Brain microvascular endothelial cell (primary cell): ENCODE measurements around the gene DDX54.

Experiments
- DNase-seq: peaks from one replicate; pipeline ENCODE4 v3.0.0-alpha.2; 2020
- H3K27ac ChIP-seq: fragments of 250-450 bp; sonication (Bioruptor Pico); 2 replicates; pipeline ENCODE4 v1.5.1; 2020; ENCODE audit warnings: mild to moderate bottlenecking, moderate library complexity
- H3K27me3 ChIP-seq: fragments of 250-450 bp; sonication (Bioruptor Pico); replicated peaks from 2 replicates; pipeline ENCODE4 v1.5.1; 2020; ENCODE audit warnings: mild to moderate bottlenecking
- H3K36me3 ChIP-seq: fragments of 250-450 bp; sonication (Bioruptor Pico); replicated peaks from 2 replicates; pipeline ENCODE4 v1.5.1; 2020; ENCODE audit warnings: mild to moderate bottlenecking
- H3K4me3 ChIP-seq: 2 replicates; pipeline ENCODE4 v1.5.1; 2011; ENCODE audit warnings: low read depth, mild to moderate bottlenecking, control low read depth, low read length, moderate library complexity
- in situ Hi-C: cut with HindIII; loops from 2 replicates; pipeline ENCODE4 v1.10.0; 2017; ENCODE audit warnings: low sequenced_read_pairs, low pct_ligation_motif_present
- TF ChIP-seq, protein P1 (sequence below): IDR thresholded peaks from 2 replicates; pipeline ENCODE4 v1.5.1; 2011; ENCODE audit warnings: low read depth, mild to moderate bottlenecking, moderate library complexity, low read length, control low read depth, inconsistent platforms; ENCODE audit errors: missing control alignments

Gene DDX54

DNA sequence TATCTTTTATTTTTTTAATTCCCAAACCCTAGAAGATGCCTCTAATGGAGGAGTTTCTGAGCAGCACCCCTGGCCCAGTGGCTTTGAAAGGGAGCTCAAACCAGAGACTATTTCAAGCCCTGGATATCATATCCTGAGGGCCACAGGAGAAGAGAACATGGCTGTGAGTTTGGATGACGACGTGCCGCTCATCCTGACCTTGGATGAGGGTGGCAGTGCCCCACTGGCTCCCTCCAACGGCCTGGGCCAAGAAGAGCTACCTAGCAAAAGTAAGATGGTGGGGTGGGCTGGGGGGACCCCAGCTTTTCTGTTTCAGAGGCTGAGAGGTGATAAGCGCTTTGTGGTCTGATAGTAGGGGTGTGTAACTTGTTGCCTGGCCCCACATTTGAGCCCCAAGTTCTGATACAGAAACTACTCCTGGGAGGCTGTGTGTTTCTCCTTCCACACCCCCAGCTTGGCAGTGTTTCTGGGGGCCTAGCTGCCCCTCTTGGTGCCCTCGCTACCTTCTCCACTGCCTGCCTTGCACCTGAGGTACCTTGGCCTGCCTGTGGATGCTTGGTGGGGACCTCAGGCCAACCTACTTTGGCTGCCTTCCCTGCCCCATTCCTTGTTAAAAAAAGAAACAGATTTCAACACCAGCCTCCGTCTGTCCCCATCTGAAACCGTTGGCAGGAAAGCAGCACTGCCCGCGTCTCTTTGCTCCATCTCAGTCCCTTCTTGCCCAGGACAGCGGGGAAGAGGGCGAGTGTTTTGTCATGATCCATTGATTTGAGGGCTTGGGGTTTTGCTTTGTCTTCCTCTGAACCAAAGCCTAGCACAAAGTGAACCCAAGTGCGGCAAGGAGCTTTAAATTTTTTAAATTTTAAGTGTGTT is 41.7 kb upstream of the DDX54 start:
- Histone ChIP-seq H3K27ac (no peak overlapping the region), H3K36me3 (peaks cover 25% of the 10 kb centered on the region), H3K4me3 (no peak overlapping the region), H3K27me3 (no peaks in the 10 kb centered on the region)
- no peak for DNase-seq
- TF ChIP-seq, protein P1, sequence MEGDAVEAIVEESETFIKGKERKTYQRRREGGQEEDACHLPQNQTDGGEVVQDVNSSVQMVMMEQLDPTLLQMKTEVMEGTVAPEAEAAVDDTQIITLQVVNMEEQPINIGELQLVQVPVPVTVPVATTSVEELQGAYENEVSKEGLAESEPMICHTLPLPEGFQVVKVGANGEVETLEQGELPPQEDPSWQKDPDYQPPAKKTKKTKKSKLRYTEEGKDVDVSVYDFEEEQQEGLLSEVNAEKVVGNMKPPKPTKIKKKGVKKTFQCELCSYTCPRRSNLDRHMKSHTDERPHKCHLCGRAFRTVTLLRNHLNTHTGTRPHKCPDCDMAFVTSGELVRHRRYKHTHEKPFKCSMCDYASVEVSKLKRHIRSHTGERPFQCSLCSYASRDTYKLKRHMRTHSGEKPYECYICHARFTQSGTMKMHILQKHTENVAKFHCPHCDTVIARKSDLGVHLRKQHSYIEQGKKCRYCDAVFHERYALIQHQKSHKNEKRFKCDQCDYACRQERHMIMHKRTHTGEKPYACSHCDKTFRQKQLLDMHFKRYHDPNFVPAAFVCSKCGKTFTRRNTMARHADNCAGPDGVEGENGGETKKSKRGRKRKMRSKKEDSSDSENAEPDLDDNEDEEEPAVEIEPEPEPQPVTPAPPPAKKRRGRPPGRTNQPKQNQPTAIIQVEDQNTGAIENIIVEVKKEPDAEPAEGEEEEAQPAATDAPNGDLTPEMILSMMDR, result no peak
- in situ Hi-C loops, result no loop called here

DNA sequence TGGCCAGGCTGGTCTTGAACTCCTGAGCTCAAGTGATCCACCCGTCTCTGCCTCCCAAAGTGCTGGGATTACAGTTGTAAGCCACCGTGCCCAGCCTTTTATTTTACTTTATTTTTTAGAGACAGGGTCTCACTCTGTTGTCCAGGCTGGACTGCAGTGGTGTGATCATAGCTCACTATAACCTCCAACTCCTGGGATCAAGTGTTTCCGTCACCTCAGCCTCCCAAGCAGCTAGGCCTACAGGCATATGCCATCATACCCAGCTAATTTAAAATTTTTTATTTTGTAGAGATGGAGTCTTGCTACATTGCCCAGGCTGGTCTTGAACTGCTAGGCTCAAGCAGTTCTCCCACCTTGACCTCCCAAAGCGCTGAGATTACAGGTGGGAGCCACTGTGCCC is 39.7 kb upstream of the DDX54 start:
- Histone ChIP-seq H3K27ac (no peak overlapping the region), H3K4me3 (no peak overlapping the region), H3K27me3 (no peaks in the 10 kb centered on the region), H3K36me3 (peaks cover 8% of the 10 kb centered on the region)
- no peak for DNase-seq
- in situ Hi-C loops, result no loop called here
- TF ChIP-seq, protein P1, result no peak

DNA sequence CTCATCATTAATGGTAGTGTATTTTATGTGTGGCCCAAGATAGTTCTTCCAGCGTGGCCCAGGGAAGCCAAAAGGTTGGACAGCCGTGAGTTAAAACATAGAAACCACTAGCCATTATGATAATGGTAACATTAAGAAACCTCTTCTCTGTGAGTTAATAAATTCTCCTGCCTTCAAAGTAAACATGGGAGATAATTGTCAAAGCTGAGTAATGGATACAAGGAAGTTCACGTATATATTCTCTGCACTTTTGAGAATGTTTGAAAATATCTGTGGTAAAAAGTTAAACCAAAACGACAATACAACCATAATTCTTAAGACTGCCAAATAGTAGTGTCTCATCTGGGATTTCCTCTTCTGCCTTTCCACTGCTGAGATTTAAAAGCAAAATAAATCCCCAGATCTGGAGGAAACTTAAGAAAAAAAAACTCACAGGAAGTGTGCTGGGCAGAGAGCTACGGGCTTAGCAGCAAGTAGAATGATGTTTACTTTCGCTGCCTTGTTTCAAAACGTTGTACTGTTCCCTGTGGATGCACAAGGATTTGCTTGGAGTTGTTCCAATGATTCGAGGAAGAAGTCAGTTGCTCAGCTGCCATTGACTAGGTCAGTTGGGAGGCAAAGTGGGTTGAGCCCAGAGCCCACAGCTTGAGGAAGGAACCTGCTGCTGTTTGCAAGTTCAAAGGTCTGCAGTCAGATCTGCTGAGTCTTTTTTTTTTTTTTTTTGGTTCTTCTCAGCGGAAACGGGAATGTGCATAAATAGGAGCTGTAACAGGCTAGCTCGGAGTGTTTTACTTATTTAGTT is 37.7 kb upstream of the DDX54 start:
- in situ Hi-C loops, result no loop called here
- Histone ChIP-seq H3K27me3 (no peaks in the 10 kb centered on the region), H3K27ac (peak overlapping the region; percentile 86), H3K4me3 (peak overlapping the region; percentile 93), H3K36me3 (no peaks in the 10 kb centered on the region)
- TF ChIP-seq, protein P1, result no peak
- DNase-seq, result peak; percentile 69

DNA sequence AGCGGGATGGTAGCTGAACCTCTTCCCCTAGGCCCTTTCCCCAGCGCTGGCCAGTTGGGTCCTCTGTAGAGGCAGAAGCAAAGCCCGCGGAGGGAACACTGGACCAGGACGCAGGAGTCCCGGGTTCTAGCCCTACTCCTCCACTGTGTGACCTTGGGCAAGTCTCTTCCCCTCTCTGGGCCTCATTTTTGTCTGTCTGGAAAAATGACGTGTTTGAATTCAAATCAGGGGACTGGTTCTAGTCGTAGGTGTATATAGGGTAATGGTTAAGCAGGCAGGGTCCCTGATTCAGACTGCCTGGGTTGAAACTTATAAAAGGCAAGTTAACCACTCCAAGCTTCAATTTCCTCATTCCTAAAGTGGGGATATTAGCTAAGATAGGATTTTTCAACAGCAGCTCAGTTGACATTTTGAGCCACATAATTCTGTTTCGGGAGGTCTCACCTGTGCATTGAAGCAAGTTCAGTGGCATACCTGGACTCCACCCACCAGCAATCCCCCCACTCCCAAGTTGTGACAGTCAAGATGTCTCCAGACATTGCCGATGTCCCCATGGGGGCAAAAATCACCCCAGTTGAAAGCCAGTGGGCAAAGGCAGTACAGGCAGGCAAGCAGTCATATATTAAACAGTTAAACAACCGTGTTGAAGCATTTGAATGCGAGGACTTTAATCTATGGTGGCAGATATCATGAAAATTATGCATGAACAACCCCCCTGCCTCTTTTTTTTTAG is 36.9 kb upstream of the DDX54 start:
- no peaks in the 10 kb centered on the region for H3K27me3 ChIP-seq
- peak overlapping the region; percentile 93 for H3K4me3 ChIP-seq
- peak overlapping the region; percentile 86 for H3K27ac ChIP-seq
- H3K36me3 ChIP-seq, result no peaks in the 10 kb centered on the region
- DNase-seq, result no peak
- TF ChIP-seq, protein P1, result no peak
- in situ Hi-C loops, result no loop called here

DNA sequence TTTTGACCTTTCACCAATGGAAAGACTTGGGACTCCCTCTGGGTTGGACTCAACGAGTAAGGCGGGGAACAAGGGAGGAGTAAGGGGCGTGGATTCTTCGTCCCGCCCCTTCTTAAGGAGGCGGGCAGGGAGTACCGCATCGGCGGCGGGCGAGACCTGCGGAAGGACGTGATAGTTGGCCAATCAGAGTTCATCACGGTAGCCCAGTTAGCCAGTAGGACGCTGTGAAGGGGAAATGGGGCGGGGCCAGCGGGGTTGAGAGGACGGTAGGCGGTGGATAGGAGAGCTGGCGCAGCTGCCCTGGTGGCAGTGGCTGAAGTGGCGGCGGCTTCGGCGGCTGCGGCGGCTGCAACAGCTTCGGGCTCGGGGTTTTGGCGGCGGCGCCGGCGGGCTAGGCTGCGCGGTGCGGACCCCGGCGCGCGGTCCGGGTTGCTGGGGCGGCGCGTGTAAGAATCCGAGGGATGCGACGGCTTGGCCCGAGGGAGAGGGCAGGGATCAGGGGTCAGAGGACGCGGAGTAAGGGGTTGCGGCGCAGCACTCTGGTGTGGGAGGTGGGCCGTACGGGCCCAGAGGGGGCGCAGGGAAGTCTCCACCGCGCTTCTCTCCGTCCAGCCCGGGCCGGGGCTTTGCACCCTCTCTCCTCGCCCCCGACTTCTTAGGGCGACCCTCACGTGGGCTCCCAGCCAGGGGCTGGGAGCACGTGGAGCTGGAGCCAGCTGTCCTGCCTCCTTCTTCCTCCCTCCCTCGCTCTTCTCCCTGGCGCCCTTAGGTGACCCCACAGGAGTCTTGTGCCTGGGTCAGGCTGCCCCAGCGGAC is 36.1 kb upstream of the DDX54 start, which contains the start of gene TPCN1:
TSS of gene TPCN1 (plus strand) at position 284 of the 816 bp plus-strand sequence. CDS start 5,389 bp downstream, outside the sequence.
- H3K27ac ChIP-seq, result peak within 1 kb of the TSS; percentile 86
- in situ Hi-C loops, result no loop called here
- peak; percentile 100 for DNase-seq
- peak within 1 kb of the TSS; percentile 93 for H3K4me3 ChIP-seq
- H3K27me3 ChIP-seq, result no peaks in the 10 kb centered on the region
- TF ChIP-seq, protein P1, result no peak
- H3K36me3 ChIP-seq, result no peaks in the 10 kb centered on the region
